GM19324 (cell line): ENCODE results near the gene PLXNA4.

ENCODE experiments used
- ATAC-seq: cut with Tn5 transposase; IDR thresholded peaks from one replicate; pipeline ENCODE4 v1.9.1; 2021; ENCODE audit warnings: mild to moderate bottlenecking, moderate library complexity; ENCODE audit not compliant: unreplicated experiment, low FRiP score

Gene PLXNA4

DNA sequence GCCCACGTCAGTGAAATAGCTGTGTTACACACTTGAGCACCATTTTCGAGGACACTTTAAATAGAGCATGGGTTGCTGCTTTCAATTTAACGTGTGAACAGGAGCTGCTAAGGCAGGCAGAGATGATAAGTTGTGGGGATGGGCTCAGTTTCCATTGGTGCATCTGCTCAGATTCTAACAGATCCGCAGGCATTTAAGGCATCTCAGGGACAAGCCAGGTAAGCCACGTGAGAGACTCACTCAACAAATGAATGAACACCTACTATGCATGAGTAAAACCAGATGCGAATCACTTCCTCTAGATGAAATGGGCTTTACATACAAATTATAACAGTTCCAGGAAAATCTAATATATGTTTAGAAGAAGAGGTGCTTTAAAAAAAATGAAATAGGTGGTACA is 34.6 kb downstream of the PLXNA4 start:
- ATAC-seq = no peak

DNA sequence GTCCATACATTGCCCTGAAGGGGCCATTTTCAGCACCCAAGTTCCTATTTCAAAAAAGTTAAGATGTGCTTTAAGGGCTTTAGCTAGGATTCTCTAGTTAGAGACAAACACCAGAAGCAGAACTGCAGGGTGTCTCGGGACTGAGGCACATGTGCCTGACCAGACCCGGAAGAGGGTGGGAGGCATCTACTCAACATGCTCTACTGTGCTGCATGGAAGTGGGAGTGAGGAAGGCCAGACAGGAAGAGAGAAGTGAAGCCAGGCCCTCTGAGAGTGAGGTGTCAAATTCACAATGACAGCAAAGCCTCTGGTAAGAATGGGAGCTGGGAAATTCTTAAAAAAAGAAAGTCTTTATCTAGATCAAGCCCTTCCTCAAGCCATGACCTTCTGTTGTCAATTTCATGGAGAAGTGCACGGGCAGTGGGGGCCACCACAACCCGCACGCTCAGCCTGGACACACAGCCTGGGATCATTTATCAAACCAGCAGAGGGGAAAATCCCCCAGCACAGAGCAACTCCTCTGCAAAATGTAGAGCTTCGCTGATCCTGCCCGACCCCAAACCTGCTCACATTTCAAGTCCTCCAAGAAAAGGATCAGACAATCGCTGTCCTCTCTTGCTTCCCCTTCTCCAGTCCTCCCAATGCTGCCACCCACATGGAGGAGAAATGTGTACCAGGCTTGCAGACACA is 38.7 kb downstream of the PLXNA4 start:
- ATAC-seq = no peak

DNA sequence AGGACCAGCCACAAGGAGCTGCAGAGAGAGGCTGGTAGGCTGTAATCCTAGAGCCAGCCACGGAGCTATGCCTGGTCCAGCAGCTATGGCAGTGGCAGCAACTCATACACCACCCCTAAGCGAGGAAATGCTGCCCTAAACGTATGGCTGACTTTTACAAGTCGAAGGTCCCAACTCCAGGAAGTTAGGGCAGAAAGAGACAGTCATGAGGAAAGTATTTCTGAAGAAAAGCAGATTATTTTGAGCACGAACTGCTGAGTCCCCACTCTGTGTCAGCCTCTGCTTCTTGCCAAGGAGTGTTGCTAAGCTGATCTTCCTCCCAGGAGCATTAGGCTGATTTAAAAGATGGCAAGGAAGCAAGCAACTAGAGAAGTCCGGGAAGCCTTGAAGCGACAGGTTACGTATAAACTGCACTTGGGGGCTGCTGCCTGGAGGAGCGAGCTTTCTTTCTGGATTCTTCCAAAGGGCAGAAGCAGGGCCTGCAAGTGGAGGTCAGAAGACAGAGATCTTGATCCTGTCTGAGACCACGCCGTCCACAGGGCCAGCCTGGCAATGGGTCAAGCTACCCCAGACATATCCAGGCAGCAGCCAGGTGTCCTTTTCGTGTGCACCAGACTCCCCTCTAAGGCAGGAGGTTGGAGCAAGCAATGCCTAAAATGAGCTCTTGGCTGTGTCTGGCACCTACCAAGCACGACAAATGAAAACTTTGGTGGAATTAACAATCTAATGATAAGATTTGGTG is 39.4 kb downstream of the PLXNA4 start:
- ATAC-seq = no peak

DNA sequence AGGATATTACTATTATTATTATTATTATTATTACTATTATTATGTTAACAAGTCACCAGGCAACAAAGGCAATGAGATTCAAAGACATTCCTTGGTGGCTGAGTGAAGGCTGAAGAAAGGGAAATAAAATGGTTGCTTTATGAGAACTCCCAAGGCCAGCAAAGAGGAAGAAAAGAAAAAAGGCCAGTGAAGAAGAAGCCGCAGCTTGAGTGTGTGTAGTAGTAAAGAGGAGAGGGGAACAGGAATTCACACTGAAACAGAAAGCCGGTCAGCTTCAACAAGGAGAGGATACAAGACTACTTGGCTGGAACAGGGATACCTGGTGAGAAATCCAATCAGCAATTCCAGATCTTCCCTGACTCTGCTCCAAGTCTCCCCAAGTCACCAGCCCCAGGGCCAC is 42.4 kb downstream of the PLXNA4 start:
- ATAC-seq = no peak

DNA sequence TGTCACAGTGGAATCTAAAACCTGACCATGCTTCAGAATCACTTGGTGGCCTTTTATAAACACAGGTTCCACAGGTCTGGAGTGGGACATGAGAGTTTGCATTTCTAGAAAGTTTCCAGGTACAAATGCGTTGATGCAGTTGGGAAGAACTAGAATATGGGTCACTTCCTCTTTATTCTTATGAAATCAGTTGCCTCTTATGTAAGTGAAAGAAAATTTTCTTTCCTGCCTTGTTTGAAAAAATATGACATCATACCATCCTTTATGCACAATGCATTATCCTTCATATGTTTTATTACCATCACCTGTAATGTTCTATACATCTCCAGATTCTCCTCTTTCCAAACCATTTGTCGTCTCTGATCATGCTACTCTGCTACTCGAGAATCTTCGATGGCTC is 44.0 kb downstream of the PLXNA4 start:
- no peak for ATAC-seq

DNA sequence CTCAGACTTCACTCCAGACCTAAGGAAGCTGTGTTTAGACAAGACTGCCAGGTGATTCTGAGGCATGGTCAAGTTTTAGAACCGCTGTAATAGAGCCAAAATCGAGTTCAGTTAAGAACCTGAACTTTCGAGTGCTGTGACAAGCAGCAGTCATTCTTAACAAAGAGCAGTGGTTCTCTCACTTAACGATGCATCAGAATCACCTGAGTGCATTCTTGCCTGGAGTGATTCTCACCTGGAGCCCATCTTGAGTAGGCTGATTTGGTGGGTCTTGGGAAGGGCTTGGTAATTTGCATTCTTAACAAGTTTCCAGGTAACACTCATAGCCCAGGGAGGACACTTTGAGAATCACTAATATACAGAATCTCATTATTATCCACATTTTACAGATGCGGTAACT is 44.7 kb downstream of the PLXNA4 start:
- ATAC-seq = no peak

DNA sequence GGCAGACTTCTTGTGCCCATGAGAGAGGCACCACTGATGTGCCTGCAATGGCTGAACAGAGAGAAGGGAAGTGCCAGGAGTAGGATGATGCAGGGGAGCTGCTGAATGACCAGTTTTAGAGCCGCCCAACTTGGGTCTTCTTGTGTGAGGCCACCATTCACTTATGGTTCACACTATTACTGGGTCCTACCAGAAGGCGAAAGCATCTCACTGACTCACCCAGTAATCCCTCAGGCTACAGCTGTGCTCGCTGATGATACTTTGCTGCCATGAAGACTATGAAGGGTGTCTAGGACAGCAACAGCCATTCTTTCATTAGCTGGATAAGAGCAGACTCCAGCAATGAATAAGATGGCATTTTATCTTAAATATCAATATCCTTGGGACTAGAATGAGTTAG is 47.6 kb downstream of the PLXNA4 start:
- no peak for ATAC-seq

DNA sequence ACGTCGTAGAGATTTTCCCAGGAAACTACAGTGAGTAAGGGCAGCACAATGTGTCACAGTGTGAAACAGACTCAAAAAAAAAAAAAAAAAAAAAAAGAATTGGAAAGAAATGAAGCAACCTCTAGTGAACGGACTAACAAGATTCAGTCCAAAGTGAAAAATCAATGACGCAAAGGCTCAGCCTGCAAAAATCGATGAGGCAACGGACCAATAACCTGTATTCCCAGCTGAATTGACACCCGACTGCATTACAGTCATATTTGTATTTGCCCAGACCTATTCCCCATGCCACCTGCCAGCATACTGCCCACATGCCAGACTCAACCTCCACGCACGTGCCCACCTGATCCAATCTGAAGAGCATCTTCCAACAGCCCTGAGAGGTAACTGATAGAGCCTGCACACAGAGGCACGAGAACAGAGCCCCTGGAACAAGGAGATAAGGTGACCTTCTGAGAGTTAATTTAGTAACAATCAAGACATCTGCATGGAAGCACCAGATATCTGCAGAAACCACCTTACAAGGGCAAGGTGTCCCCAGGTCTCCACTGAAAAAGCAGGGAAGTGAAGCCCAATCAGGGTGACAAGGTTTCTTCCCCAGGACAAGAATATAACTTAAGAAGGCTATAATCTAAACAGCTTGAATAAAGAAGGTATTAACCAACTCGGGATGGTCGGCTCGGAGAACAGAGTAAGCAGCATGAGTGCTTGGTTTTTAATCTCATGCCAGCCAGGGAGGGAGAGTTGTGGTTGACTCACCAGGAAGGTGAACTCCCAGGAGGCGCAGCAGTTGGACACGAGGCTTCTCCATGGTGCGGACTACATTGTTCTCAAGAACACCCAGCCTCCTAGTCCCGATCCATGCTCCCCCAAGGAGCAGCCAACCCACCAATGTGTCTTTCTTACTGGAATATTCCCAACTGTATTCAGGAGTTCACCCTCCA is 48.5 kb downstream of the PLXNA4 start:
- ATAC-seq = no peak

DNA sequence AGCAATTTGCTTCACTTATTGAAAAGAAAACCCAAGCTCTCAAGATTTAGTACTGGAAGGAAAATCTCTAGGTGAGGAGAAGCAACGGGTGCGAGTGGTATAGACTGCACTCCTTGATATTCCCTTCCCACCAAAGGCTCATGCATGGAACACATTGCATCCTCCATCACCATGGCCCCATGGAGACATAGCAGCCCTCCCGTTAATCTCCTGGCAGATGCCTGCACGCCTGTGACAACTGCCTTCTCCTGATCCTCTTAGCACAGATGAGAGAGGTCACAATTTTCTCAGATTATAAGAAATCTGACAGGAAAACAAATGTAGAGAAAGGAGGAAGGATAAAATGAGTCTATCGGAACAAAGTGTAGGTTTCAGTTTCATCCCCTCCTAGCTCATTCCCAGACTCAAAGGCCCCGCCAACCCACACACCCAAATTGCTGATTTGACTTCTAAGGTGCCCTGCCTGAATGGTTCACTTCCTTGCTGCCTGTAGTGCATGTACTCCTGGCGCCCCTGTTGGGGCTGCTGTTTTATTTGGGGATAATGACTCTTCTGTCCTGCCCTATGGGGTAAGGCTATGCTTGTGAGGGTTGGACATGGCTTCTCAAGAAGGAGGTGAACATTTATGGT is 50.0 kb downstream of the PLXNA4 start:
- no peak for ATAC-seq

DNA sequence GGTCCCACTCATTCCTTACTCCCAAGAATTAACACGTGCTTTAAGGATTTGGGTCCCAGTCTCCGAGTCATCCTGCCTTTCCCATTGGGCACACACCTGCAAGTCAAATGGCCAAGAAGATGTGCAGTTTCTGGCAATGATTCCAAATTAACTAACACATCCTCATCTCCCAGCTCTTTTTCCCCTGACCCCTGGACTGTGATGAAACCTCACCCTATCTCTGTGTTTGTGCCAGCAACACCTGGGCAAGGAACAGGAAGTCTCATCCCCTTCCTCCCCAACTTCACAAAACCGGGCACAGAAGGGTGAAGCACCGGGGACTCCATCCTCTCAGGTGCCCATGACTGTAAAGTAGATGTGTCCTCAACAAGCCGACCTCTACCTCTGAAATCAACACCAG is 54.8 kb downstream of the PLXNA4 start:
- no peak for ATAC-seq

DNA sequence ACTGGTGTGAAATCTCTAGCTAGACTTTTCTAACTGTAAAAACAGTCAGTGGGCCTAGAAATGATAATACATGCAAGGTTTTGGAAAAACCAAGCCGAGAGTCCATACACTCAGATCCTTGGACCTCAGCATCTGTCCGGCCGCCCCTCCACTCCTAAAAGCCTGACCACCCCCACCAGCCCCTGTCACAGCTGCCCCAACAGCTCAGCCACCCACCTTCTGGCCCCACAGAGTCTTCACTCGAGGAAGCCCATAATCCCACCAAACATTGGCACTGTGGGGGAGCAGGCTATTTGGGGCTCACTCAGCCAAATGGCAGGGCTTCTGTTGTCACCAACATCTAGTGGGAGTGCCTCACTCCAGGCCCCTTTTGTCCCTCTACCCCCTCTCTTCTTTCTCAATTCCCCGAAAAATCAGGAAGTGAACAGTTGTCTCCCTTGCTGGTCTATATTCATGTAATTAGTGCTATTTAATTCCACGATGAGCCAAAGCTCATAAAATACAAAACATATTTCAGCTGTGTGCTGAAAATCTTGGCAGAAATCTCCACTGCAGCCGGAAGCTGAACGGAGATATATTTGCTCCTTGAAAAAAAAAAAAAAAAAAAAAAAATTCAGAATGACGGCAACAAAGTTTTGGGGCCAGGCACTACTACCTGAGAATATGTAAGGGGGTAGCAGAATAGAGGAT is 55.5 kb downstream of the PLXNA4 start:
- ATAC-seq = no peak

DNA sequence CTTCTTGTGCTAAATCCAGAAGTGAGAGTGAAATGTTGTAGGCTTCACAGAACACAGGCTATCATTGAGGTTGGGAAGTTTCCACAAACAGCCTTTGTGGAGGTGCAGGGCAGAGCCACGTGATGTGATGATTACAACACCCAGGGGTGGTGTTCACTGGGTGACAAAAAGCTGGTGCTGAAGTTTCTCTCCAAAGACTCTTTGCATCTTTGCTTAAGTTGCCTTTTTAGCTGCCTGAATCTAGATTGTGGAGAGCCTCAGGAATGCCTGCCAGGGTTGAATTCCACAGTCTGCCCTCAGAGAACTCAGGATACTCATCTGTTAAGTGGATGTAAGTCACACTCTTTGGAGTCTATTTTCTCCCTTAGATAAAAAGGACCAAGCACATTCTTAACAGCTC is 56.3 kb downstream of the PLXNA4 start:
- ATAC-seq = no peak

DNA sequence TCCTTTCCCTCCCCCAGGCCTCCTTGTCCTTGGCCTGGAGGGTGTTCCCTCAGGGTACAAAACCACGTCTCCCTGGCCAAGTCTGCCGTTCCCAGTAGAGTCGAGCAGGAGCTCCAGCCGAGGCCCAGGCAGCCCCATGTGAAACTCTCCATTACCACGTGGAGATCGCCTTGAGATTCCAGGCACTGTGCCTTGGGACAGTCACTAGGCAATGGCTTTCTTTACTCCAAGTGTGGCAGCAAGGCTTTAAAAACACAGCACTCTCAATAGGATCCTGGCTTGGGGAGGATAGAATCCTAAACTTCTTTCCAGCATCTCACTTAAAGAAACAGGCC is 57.5 kb downstream of the PLXNA4 start:
- ATAC-seq = no peak

DNA sequence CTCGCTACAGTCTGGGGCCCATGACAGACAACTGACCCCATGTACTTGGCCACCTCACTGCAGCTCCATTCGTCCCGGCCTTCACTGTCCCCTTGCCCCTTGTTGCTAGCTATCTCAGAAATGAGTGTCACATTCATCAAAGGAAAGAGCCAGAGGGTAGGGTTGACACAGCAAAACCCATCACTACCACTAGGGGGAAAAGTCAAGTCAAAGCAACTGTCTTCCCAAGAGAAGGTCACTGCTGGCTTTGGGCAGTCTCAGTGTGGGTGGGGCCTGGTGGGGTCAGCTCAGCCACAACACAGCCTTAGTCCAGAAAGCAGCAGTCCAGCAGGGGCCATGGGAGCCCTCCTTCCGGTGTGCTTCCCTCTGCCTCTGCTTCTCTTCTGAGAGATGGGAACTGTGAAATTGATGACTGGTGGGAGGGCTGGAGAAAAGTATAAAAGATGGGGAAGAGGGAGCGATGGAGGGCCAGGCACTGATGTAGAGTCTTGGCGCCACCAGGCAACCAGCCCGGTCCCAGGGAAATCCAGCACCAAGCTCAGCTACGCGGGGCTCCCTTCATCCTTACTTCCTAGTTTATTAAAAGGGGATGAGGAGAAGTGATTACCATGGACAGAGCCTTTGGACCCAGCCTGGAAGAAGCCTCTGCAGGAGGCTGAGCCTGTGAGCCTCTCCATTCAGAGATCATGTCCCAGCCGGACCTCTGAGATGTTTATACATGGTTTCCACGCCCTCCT is 58.0 kb downstream of the PLXNA4 start:
- ATAC-seq = no peak

DNA sequence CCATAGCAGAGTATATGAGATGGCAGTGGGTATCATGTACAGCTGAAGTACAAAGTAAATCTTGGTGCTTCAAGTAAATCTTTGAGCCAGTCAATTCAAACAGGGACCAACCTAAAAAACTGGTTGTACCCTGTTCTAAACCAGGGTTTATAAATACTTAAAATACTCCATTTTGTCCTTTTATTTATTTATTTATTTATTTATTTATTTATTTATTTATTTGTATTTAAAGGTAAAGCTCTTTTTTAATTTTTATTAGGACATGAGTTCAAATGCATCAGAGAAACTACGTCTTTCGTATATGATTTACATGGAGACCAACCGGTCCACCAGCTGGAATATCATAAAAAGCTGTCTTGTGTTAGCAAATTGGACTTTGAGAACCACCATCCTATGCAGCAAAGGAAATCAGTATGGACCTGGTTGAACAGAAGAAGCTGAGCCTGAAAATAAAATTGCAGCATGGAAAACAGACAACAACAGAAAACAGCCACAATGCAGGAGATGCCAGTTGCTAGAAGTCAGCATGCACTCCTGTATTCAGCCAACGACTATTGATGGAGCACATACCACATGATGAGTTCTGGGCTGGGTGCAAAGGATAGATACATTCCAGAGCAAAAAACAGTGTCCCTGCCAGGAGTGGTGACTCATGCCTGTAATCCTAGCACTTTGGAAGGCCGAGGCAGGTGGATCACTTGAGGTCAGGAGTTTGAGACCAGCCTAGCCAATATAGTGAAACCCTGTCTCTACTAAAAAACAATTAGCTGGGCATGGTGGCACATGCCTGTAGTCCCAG is 60.0 kb downstream of the PLXNA4 start:
- no peak for ATAC-seq

DNA sequence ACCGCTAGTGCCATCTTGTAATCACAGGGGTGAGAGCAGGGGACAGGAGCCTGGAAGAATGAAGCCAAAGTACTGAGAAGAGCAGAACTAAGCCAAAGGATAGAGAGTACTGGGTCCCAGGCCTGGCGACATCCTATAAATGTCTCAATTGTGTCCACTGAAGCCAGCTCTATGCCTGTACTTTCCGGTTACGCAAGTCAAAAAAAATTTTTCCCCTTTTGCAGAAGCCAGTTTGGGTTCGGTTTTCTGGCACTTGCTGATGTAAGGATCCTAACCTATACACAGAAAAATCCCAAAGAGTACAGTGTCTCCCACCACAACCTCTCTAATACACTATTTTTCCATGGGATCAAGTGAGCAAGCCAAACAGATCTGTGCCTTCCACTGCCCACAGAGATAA is 61.1 kb downstream of the PLXNA4 start:
- no peak for ATAC-seq

DNA sequence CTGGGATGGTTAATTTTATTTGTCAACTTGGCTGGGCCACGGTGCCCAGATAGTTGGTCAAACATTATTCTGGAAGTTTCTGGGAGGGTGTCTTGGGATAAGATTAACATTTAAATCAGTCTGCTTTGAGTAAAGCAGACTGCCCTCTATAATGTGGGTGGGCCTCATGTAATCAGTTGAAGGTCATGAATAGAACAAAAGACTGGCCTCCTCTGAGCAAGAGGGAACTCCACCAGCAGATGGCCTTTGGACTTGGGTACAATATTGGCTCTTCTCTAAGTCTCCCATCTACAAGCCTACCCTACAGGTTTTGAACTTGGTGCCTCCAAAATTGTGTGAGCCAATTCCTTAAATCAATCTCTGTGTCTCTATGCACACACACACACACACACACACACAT is 61.8 kb downstream of the PLXNA4 start:
- ATAC-seq = no peak

DNA sequence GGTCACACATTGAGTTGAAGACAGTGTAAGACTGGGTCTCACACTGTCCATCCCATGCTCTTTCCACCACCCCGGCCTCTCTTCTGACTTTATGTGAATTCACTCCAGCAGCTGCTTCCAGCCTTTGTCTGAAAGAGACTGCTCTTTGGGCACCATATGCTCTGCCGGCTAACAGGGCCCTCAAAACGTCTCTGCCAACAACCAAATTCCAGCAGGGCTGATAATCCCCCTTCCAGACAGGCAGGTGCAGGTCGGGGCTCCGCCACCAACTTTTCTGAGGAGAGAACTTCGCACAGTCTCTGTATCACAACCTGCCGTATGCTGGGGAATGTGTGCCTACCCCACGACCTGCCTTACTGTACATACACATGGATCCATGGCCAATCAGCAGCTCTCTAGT is 64.3 kb downstream of the PLXNA4 start:
- no peak for ATAC-seq

DNA sequence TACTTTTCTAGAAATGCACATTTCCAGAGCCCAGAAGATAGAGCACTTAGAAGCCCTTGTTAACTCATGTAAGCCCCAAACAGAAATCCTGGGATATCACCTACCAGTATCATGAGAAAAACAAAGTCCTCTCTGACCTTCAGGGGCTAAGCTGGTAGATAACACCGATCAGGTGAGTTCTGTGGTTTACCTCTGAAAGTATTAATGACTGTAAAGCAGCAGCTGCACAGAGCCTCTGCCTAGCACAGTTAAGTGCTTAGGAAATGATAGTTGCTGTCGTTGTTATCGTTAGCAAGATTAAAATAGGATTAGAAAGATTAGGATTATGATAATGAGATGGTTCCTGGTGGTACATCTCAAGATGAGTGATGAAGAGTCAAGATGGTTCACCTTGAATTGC is 64.9 kb downstream of the PLXNA4 start:
- no peak for ATAC-seq
